GM12878 (cell line): ENCODE results near the gene HS3ST2.

Experiments used
- ATF3 ChIP-seq: IDR thresholded peaks from 2 replicates; pipeline ENCODE4 v1.6.1; 2011; ENCODE audit warnings: low read depth, mild to moderate bottlenecking, low read length, moderate library complexity, borderline replicate concordance; ENCODE audit errors: extremely low read depth
- CBFB ChIP-seq: IDR thresholded peaks from 2 replicates; pipeline ENCODE4 v1.6.1; 2016; ENCODE audit warnings: antibody characterized with exemption, low read depth
- CEBPB ChIP-seq, 2 experiments: fragments of 150-350 bp in 1 of 2; IDR thresholded peaks; 2 replicates each; pipeline ENCODE4 v1.6.1; 2012 to 2014; ENCODE audit warnings: low read depth in 2 of 2, low read length in 2 of 2, borderline replicate concordance in 1 of 2, inconsistent platforms in 1 of 2
- CTCF ChIP-seq, 3 experiments: IDR thresholded peaks in 2 of 3; conservative IDR thresholded peaks in 1 of 3; 2 replicates each; pipeline ENCODE4 v1.5.1; 2011; ENCODE audit warnings: low read depth in 3 of 3, low read length in 3 of 3, mild to moderate bottlenecking in 3 of 3, control low read depth in 2 of 3, moderate library complexity in 2 of 3, inconsistent platforms in 1 of 3, mixed read lengths in 1 of 3; ENCODE audit not compliant: control insufficient read depth in 2 of 3, insufficient read depth in 1 of 3; ENCODE audit errors: extremely low read depth in 1 of 3
- EED ChIP-seq: sonication (generic); IDR thresholded peaks from 2 replicates; pipeline ENCODE4 v1.6.1; 2016; ENCODE audit warnings: antibody characterized with exemption, low read depth
- EZH2 ChIP-seq: IDR thresholded peaks from 2 replicates; pipeline ENCODE4 v1.6.1; 2012; ENCODE audit warnings: low read depth, mild to moderate bottlenecking, control low read depth, inconsistent platforms, low read length, borderline replicate concordance; ENCODE audit not compliant: control insufficient read depth
- GABPA ChIP-seq: IDR thresholded peaks from 2 replicates; pipeline ENCODE4 v1.6.1; 2014; ENCODE audit warnings: antibody characterized with exemption, low read depth, mild to moderate bottlenecking, inconsistent platforms
- NFYA ChIP-seq: IDR thresholded peaks from 2 replicates; pipeline ENCODE4 v1.6.1; 2011; ENCODE audit warnings: low read depth, mild to moderate bottlenecking, low read length, improper control_type of control experiment, borderline replicate concordance
- POLR2A ChIP-seq: IDR thresholded peaks from 2 replicates; pipeline ENCODE4 v1.6.1; 2011; ENCODE audit warnings: low read depth, mild to moderate bottlenecking, low read length
- RAD21 ChIP-seq: IDR thresholded peaks from 2 replicates; pipeline ENCODE4 v1.6.1; 2011; ENCODE audit warnings: mild to moderate bottlenecking, low read depth, low read length, moderate library complexity; ENCODE audit not compliant: insufficient read depth
- RB1 ChIP-seq: fragments of 450-650 bp; formaldehyde crosslinking; IDR thresholded peaks from 2 replicates; pipeline ENCODE4 v1.6.1; 2017; ENCODE audit warnings: mild to moderate bottlenecking, borderline replicate concordance
- RELA ChIP-seq: fragments of 450-650 bp; IDR thresholded peaks from 2 replicates; pipeline ENCODE4 v1.8.0; 2014; ENCODE audit warnings: borderline replicate concordance; ENCODE audit not compliant: partially characterized antibody
- RFX5 ChIP-seq: IDR thresholded peaks from 2 replicates; pipeline ENCODE4 v1.6.1; 2011; ENCODE audit warnings: low read depth, low read length, improper control_type of control experiment
- USF2 ChIP-seq: IDR thresholded peaks from 2 replicates; pipeline ENCODE4 v1.6.1; 2011; ENCODE audit warnings: low read depth, low read length, improper control_type of control experiment, borderline replicate concordance

- TF ChIP-seq CTCF (IDR thresholded peaks at IDR 0.05 in 2 of 3, conservative IDR thresholded peaks at IDR 0.05 in 1 of 3; ENCODE audit: control insufficient read depth in 2 of 3, extremely low read depth in 1 of 3, insufficient read depth in 1 of 3, low read depth in 3 of 3, low read length in 3 of 3) (no peak), RFX5 (no peak), RB1 (no peak), CBFB (no peak), USF2 (no peak), GABPA (no peak), RELA (no peak), EZH2 (no peak), ATF3 (no peak), NFYA (no peak), CEBPB (IDR thresholded peaks at IDR 0.05; ENCODE audit: borderline replicate concordance in 1 of 2, low read depth in 2 of 2, low read length in 2 of 2) (no peak), RAD21 (no peak), EED (no peak), POLR2A (no peak)
Observed at GRCh38 chr16:22787466-22788192, 26.3 kb upstream of the HS3ST2 start.
